A549 (cell line): ENCODE results near the gene WFDC1.

Source experiments
- ELK1 ChIP-seq: fragments of 150-350 bp; IDR thresholded peaks from 2 replicates; pipeline ENCODE4 v1.6.1; 2014; ENCODE audit warnings: low read depth, mild to moderate bottlenecking, low read length
- EP300 ChIP-seq, 2 experiments: fragments of >200 bp; sonication (Bioruptor Twin); formaldehyde crosslinking; IDR thresholded peaks; 2 replicates in 1 of 2; 3 replicates in 1 of 2; pipeline ENCODE4 v1.6.1; 2016 to 2017
- HMGXB4 ChIP-seq: fragments of 250-450 bp; sonication (Bioruptor Pico); IDR thresholded peaks from 2 replicates; pipeline ENCODE4 v1.5.0; 2021; ENCODE audit warnings: mild to moderate bottlenecking, moderate library complexity, borderline replicate concordance
- HOXA7 ChIP-seq: fragments of 250-450 bp; sonication (Bioruptor Pico); IDR thresholded peaks from 2 replicates; pipeline ENCODE4 v1.5.0; 2020; ENCODE audit warnings: mild to moderate bottlenecking, moderate library complexity
- JUN ChIP-seq, 2 experiments: fragments of >200 bp; sonication (Bioruptor Twin); formaldehyde crosslinking; IDR thresholded peaks; 2 replicates in 1 of 2; 3 replicates in 1 of 2; pipeline ENCODE4 v1.6.1; 2016 to 2017
- MAX ChIP-seq: IDR thresholded peaks from 2 replicates; pipeline ENCODE4 v1.6.1; 2012
- NR3C1 ChIP-seq: fragments of >200 bp; sonication (Bioruptor Twin); formaldehyde crosslinking; IDR thresholded peaks from 3 replicates; pipeline ENCODE4 v1.6.1; 2017
- PHF8 ChIP-seq: fragments of 200-600 bp; sonication (generic); IDR thresholded peaks from 2 replicates; pipeline ENCODE4 v1.6.1; 2016; ENCODE audit warnings: low read depth, mild to moderate bottlenecking, antibody characterized with exemption, moderate library complexity, borderline replicate concordance
- POLR2A ChIP-seq: IDR thresholded peaks from 2 replicates; pipeline ENCODE4 v1.6.1; 2012; ENCODE audit warnings: mild to moderate bottlenecking, low read length
- RAD21 ChIP-seq, 2 experiments: fragments of >200 bp in 1 of 2; sonication (Bioruptor Twin) in 1 of 2; formaldehyde crosslinking in 1 of 2; IDR thresholded peaks in 1 of 2; conservative IDR thresholded peaks in 1 of 2; 2 replicates in 1 of 2; 3 replicates in 1 of 2; pipeline ENCODE4 v1.6.1; 2012 to 2018; ENCODE audit warnings: inconsistent platforms in 1 of 2
- ZNF302 ChIP-seq: fragments of 250-450 bp; sonication (Bioruptor Pico); IDR thresholded peaks from 2 replicates; pipeline ENCODE4 v1.9.0; 2021; ENCODE audit warnings: inconsistent platforms, mild to moderate bottlenecking, moderate library complexity
- TF ChIP-seq, protein P1 (sequence below): fragments of 450-650 bp; IDR thresholded peaks from 2 replicates; pipeline ENCODE4 v1.6.1; 2014; ENCODE audit warnings: antibody characterized with exemption
- TF ChIP-seq, protein P2 (sequence below): fragments of >200 bp; sonication (Bioruptor Twin); formaldehyde crosslinking; IDR thresholded peaks from 3 replicates; pipeline ENCODE4 v1.5.1; 2016

DNA sequence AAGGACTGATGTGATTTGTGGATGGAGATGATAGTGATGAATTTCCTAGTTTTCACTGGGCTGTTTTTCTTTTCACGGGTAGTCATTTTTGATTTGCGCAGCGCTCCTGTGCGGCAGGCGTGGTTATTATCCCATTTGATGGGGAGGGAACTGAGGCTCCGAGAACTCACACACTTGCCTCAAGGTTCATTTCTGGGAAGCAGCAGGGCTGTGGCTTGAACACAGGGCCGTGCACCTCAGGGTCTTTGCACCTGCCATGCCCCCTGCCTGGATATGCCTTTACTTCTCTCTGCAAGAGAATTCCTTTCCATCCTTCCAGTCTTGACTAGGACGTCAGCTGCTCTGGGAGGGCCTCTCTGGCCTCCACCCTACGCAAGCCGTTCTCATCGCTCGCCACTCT lies 16.3 kb upstream of the WFDC1 start:
- TF ChIP-seq NR3C1, result no peak
- no peak for TF ChIP-seq POLR2A
- TF ChIP-seq, protein P1, sequence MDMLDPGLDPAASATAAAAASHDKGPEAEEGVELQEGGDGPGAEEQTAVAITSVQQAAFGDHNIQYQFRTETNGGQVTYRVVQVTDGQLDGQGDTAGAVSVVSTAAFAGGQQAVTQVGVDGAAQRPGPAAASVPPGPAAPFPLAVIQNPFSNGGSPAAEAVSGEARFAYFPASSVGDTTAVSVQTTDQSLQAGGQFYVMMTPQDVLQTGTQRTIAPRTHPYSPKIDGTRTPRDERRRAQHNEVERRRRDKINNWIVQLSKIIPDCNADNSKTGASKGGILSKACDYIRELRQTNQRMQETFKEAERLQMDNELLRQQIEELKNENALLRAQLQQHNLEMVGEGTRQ, result no peak
- TF ChIP-seq, protein P2, sequence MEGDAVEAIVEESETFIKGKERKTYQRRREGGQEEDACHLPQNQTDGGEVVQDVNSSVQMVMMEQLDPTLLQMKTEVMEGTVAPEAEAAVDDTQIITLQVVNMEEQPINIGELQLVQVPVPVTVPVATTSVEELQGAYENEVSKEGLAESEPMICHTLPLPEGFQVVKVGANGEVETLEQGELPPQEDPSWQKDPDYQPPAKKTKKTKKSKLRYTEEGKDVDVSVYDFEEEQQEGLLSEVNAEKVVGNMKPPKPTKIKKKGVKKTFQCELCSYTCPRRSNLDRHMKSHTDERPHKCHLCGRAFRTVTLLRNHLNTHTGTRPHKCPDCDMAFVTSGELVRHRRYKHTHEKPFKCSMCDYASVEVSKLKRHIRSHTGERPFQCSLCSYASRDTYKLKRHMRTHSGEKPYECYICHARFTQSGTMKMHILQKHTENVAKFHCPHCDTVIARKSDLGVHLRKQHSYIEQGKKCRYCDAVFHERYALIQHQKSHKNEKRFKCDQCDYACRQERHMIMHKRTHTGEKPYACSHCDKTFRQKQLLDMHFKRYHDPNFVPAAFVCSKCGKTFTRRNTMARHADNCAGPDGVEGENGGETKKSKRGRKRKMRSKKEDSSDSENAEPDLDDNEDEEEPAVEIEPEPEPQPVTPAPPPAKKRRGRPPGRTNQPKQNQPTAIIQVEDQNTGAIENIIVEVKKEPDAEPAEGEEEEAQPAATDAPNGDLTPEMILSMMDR, result no peak
- no peak for TF ChIP-seq HMGXB4
- no peak for TF ChIP-seq EP300 (IDR thresholded peaks at IDR 0.05)
- TF ChIP-seq MAX, result no peak
- TF ChIP-seq ELK1, result no peak
- TF ChIP-seq RAD21 (conservative IDR thresholded peaks at IDR 0.05 in 1 of 2, IDR thresholded peaks at IDR 0.05 in 1 of 2), result no peak
- no peak for TF ChIP-seq ZNF302 (CRISPR knock-in tag)
- no peak for TF ChIP-seq JUN (IDR thresholded peaks at IDR 0.05)
- TF ChIP-seq HOXA7 (CRISPR knock-in tag), result no peak
- no peak for TF ChIP-seq PHF8
